SK-N-SH treated with all-trans-retinoic acid at 6 μM for 48 hours (cell line): Measurements from ENCODE around the gene PTPRD.

Experiments used
- ATAC-seq: fragments of 200-7000 bp; cut with Tn5 transposase; 3 replicates; pipeline ENCODE4 v1.9.1; 2020; ENCODE audit warnings: mild to moderate bottlenecking, moderate library complexity
- ARNTL ChIP-seq: fragments of 450-650 bp; formaldehyde crosslinking; IDR thresholded peaks from 2 replicates; pipeline ENCODE4 v1.5.0; 2020; ENCODE audit warnings: low read depth, mild to moderate bottlenecking, moderate library complexity, borderline replicate concordance
- BACH2 ChIP-seq: fragments of 250-450 bp; sonication (Bioruptor Pico); IDR thresholded peaks from 2 replicates; pipeline ENCODE4 v1.9.0; 2021; ENCODE audit warnings: mild to moderate bottlenecking, borderline replicate concordance
- CSDC2 ChIP-seq: fragments of 250-450 bp; sonication (Bioruptor Pico); IDR thresholded peaks from 2 replicates; pipeline ENCODE4 v1.5.0; 2020; ENCODE audit warnings: mild to moderate bottlenecking, moderate library complexity
- ESRRG ChIP-seq: fragments of 250-450 bp; sonication (Bioruptor Pico); IDR thresholded peaks from 2 replicates; pipeline ENCODE4 v1.6.1; 2021; ENCODE audit warnings: mild to moderate bottlenecking
- GLIS3 ChIP-seq: fragments of 250-450 bp; sonication (Bioruptor Pico); IDR thresholded peaks from 2 replicates; pipeline ENCODE4 v1.5.0; 2020; ENCODE audit warnings: mild to moderate bottlenecking, moderate library complexity
- ISL1 ChIP-seq: fragments of 250-450 bp; sonication (Bioruptor Pico); IDR thresholded peaks from 2 replicates; pipeline ENCODE4 v2.1.2; 2022; ENCODE audit warnings: mild to moderate bottlenecking, moderate library complexity
- OSR1 ChIP-seq: fragments of 250-450 bp; sonication (Bioruptor Pico); IDR thresholded peaks from 2 replicates; pipeline ENCODE4 v1.8.0; 2022; ENCODE audit warnings: moderate library complexity, mild to moderate bottlenecking, inconsistent platforms
- PPARA ChIP-seq: fragments of 250-450 bp; sonication (Bioruptor Pico); IDR thresholded peaks from 2 replicates; pipeline ENCODE4 v1.5.0; 2020; ENCODE audit warnings: mild to moderate bottlenecking, borderline replicate concordance
- RARB ChIP-seq: fragments of 250-450 bp; sonication (Bioruptor Pico); IDR thresholded peaks from 2 replicates; pipeline ENCODE4 v1.8.0; 2021; ENCODE audit warnings: mild to moderate bottlenecking, moderate library complexity
- SNAI2 ChIP-seq: fragments of 250-450 bp; sonication (Bioruptor Pico); IDR thresholded peaks from 2 replicates; pipeline ENCODE4 v1.5.0; 2020; ENCODE audit warnings: mild to moderate bottlenecking, moderate library complexity
- TCF4 ChIP-seq: fragments of 250-450 bp; sonication (Bioruptor Pico); IDR thresholded peaks from 2 replicates; pipeline ENCODE4 v1.8.0; 2021; ENCODE audit warnings: mild to moderate bottlenecking, moderate library complexity, borderline replicate concordance
- TOX ChIP-seq: fragments of 250-450 bp; sonication (Bioruptor Pico); IDR thresholded peaks from 2 replicates; pipeline ENCODE4 v1.8.0; 2021; ENCODE audit warnings: mild to moderate bottlenecking, moderate library complexity, borderline replicate concordance
- ZC3H10 ChIP-seq: fragments of 250-450 bp; sonication (Bioruptor Pico); IDR thresholded peaks from 2 replicates; pipeline ENCODE4 v1.5.1; 2021; ENCODE audit warnings: mild to moderate bottlenecking, moderate library complexity
- ZFP3 ChIP-seq: fragments of 250-450 bp; sonication (Bioruptor Pico); IDR thresholded peaks from 2 replicates; pipeline ENCODE4 v1.5.0; 2020; ENCODE audit warnings: mild to moderate bottlenecking, moderate library complexity
- ZFP30 ChIP-seq: fragments of 450-650 bp; formaldehyde crosslinking; IDR thresholded peaks from 2 replicates; pipeline ENCODE4 v1.5.0; 2022; ENCODE audit warnings: mild to moderate bottlenecking, moderate library complexity
- ZNF565 ChIP-seq: fragments of 450-650 bp; formaldehyde crosslinking; conservative IDR thresholded peaks from 2 replicates; pipeline ENCODE4 v1.5.0; 2020; ENCODE audit warnings: low read depth, mild to moderate bottlenecking, moderate library complexity
- ZNF8 ChIP-seq: fragments of 450-650 bp; formaldehyde crosslinking; IDR thresholded peaks from 2 replicates; pipeline ENCODE4 v1.5.0; 2020; ENCODE audit warnings: mild to moderate bottlenecking, moderate library complexity
- TF ChIP-seq, protein P1 (sequence below): fragments of 250-450 bp; sonication (Bioruptor Pico); IDR thresholded peaks from 2 replicates; pipeline ENCODE4 v1.5.1; 2020; ENCODE audit warnings: low read depth, mild to moderate bottlenecking, moderate library complexity
- TF ChIP-seq, protein P2 (sequence below): fragments of 250-450 bp; sonication (Bioruptor Pico); IDR thresholded peaks from 2 replicates; pipeline ENCODE4 v1.5.0; 2020; ENCODE audit warnings: mild to moderate bottlenecking, moderate library complexity
- TF ChIP-seq, protein P3 (sequence below): fragments of 250-450 bp; sonication (Bioruptor Pico); IDR thresholded peaks from 2 replicates; pipeline ENCODE4 v1.8.0; 2021; ENCODE audit warnings: low read depth, mild to moderate bottlenecking, moderate library complexity, borderline replicate concordance
- TF ChIP-seq, protein P4 (sequence below): fragments of 250-450 bp; sonication (Bioruptor Pico); IDR thresholded peaks from 2 replicates; pipeline ENCODE4 v1.8.0; 2020; ENCODE audit warnings: mild to moderate bottlenecking, moderate library complexity, borderline replicate concordance

PTPRD gene

DNA sequence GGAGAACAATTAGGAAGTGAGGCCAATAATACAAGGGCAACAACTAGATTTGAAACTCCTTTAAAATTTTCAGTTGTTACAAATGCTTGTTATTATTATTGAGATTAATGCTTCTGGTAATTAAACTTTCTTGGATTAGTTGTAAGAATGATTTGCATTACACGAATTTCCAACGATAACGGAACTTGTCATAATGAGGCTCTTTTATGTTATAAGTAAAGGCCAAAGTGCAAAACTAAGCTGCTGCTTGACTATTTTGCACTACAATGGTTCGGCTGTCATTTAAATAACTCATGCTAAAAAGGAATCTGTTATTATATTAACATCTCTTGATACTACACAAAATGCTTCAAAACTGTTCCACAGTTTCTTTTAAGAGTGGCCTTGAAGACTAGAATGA is 1007.1 kb downstream of the PTPRD start:
- TF ChIP-seq, protein P1, sequence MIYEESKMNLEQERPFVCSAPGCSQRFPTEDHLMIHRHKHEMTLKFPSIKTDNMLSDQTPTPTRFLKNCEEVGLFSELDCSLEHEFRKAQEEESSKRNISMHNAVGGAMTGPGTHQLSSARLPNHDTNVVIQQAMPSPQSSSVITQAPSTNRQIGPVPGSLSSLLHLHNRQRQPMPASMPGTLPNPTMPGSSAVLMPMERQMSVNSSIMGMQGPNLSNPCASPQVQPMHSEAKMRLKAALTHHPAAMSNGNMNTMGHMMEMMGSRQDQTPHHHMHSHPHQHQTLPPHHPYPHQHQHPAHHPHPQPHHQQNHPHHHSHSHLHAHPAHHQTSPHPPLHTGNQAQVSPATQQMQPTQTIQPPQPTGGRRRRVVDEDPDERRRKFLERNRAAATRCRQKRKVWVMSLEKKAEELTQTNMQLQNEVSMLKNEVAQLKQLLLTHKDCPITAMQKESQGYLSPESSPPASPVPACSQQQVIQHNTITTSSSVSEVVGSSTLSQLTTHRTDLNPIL (CRISPR knock-in tag), result no peak
- TF ChIP-seq GLIS3, result no peak
- TF ChIP-seq, protein P2, sequence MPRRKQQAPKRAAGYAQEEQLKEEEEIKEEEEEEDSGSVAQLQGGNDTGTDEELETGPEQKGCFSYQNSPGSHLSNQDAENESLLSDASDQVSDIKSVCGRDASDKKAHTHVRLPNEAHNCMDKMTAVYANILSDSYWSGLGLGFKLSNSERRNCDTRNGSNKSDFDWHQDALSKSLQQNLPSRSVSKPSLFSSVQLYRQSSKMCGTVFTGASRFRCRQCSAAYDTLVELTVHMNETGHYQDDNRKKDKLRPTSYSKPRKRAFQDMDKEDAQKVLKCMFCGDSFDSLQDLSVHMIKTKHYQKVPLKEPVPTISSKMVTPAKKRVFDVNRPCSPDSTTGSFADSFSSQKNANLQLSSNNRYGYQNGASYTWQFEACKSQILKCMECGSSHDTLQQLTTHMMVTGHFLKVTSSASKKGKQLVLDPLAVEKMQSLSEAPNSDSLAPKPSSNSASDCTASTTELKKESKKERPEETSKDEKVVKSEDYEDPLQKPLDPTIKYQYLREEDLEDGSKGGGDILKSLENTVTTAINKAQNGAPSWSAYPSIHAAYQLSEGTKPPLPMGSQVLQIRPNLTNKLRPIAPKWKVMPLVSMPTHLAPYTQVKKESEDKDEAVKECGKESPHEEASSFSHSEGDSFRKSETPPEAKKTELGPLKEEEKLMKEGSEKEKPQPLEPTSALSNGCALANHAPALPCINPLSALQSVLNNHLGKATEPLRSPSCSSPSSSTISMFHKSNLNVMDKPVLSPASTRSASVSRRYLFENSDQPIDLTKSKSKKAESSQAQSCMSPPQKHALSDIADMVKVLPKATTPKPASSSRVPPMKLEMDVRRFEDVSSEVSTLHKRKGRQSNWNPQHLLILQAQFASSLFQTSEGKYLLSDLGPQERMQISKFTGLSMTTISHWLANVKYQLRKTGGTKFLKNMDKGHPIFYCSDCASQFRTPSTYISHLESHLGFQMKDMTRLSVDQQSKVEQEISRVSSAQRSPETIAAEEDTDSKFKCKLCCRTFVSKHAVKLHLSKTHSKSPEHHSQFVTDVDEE (CRISPR knock-in tag), result no peak
- TF ChIP-seq SNAI2, result no peak
- TF ChIP-seq TOX, result no peak
- no peak for TF ChIP-seq CSDC2
- no peak for TF ChIP-seq ESRRG (CRISPR knock-in tag)
- TF ChIP-seq ARNTL (CRISPR knock-in tag), result no peak
- no peak for TF ChIP-seq BACH2 (CRISPR knock-in tag)
- no peak for TF ChIP-seq ZNF8 (CRISPR knock-in tag)
- no peak for TF ChIP-seq TCF4
- TF ChIP-seq, all 23 proteins: peak for 0
- no peak for ATAC-seq

DNA sequence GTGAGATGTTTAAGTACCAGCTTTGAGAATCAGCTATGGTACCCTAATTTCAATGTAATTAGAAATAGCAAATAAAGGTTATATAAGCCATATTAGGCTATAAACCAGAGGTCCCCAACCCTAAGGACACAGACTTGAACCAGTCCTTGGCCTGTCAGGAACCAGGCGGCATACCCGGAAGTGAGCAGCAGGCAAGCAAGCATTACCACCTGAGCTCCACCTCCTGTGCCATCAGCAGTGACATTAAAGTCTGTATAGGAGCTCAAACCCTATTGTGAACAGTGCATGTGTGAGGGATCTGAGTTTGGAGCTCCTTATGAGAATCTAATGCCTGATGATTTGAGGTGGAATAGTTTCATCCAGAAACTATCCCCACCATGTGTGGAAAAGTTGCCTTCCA is 1009.5 kb downstream of the PTPRD start:
- no peak for TF ChIP-seq ARNTL (CRISPR knock-in tag)
- no peak for TF ChIP-seq TCF4
- no peak for TF ChIP-seq ZNF8 (CRISPR knock-in tag)
- no peak for TF ChIP-seq SNAI2
- TF ChIP-seq ZFP3 (CRISPR knock-in tag), result no peak
- TF ChIP-seq ZC3H10 (CRISPR knock-in tag), result no peak
- no peak for TF ChIP-seq RARB (CRISPR knock-in tag)
- TF ChIP-seq, protein P1 (CRISPR knock-in tag), result no peak
- TF ChIP-seq, protein P3, sequence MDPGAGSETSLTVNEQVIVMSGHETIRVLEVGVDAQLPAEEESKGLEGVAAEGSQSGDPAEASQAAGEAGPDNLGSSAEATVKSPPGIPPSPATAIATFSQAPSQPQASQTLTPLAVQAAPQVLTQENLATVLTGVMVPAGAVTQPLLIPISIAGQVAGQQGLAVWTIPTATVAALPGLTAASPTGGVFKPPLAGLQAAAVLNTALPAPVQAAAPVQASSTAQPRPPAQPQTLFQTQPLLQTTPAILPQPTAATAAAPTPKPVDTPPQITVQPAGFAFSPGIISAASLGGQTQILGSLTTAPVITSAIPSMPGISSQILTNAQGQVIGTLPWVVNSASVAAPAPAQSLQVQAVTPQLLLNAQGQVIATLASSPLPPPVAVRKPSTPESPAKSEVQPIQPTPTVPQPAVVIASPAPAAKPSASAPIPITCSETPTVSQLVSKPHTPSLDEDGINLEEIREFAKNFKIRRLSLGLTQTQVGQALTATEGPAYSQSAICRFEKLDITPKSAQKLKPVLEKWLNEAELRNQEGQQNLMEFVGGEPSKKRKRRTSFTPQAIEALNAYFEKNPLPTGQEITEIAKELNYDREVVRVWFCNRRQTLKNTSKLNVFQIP (CRISPR knock-in tag), result no peak
- no peak for TF ChIP-seq OSR1
- ATAC-seq, result no peak

DNA sequence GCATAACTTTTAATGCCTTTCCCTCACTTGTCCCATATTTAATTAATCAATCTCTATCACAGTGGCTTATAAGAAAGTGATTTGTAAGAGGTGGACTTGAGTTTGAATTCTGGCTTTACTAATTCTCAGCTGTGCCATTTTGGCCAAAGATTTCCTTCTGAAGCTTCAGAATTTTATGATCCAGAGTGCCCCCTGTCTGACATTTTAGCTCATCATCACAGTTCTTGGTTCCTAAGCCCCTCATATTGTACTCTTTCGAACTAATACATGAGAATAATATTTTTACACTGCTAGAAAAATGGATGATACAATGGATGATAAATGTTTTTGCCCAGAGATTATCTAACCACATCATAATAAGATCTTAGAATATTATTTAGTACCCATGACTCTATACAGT is 1014.1 kb downstream of the PTPRD start:
- ATAC-seq, result no peak
- TF ChIP-seq SNAI2, result no peak

DNA sequence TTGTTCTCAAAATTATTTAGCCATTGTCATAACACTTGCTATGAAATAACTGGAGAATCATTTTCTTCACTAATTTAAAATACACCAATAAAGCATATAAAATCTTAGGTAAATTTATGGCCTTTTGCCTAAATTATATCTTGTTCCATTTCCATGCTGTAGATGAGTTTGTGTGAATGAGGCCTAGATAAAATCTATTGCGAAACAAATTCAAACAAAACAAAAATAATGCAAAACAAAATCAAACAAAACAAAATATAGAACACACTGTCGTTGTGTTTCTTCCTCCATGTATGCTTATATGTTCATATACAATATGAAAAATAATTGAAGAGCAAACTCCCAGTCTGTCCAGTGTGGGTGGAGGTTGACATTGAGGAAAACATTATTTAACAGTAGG is 1020.7 kb downstream of the PTPRD start:
- no peak for ATAC-seq
- no peak for TF ChIP-seq ZC3H10 (CRISPR knock-in tag)
- no peak for TF ChIP-seq OSR1
- no peak for TF ChIP-seq BACH2 (CRISPR knock-in tag)
- TF ChIP-seq GLIS3, result no peak
- no peak for TF ChIP-seq TOX
- TF ChIP-seq ZNF565 (CRISPR knock-in tag), result no peak
- no peak for TF ChIP-seq ZFP30 (CRISPR knock-in tag)
- no peak for TF ChIP-seq ZNF8 (CRISPR knock-in tag)
- no peak for TF ChIP-seq ZFP3 (CRISPR knock-in tag)
- TF ChIP-seq CSDC2, result no peak

DNA sequence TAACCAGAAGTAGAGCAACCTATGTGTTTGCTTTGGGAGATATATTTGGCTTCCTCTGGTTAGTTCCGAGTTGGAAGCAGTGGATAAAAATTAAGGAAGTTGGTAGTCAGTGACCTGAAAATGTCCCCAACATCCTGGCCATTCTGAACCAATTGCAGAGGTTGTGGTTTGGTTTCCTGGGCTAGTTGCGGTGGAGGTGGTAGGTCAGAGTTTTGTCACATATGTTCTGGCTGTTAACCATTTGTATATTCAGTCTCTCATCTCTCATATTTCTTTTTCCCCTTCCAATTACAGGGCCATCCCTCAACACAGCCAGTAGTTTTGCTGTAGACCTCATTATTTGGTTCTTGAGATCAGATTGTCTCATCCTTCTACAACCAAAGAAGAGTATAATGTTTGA is 1026.9 kb downstream of the PTPRD start:
- no peak for ATAC-seq
- TF ChIP-seq RARB (CRISPR knock-in tag) (no peak), PPARA (CRISPR knock-in tag) (no peak), ISL1 (CRISPR knock-in tag) (no peak), GLIS3 (no peak), ZC3H10 (CRISPR knock-in tag) (no peak), BACH2 (CRISPR knock-in tag) (no peak)
- TF ChIP-seq, protein P3 (CRISPR knock-in tag), result no peak
- TF ChIP-seq, protein P4, sequence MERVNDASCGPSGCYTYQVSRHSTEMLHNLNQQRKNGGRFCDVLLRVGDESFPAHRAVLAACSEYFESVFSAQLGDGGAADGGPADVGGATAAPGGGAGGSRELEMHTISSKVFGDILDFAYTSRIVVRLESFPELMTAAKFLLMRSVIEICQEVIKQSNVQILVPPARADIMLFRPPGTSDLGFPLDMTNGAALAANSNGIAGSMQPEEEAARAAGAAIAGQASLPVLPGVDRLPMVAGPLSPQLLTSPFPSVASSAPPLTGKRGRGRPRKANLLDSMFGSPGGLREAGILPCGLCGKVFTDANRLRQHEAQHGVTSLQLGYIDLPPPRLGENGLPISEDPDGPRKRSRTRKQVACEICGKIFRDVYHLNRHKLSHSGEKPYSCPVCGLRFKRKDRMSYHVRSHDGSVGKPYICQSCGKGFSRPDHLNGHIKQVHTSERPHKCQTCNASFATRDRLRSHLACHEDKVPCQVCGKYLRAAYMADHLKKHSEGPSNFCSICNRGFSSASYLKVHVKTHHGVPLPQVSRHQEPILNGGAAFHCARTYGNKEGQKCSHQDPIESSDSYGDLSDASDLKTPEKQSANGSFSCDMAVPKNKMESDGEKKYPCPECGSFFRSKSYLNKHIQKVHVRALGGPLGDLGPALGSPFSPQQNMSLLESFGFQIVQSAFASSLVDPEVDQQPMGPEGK, result no peak
- TF ChIP-seq, protein P2 (CRISPR knock-in tag), result no peak
